PC-9 (cell line): ENCODE measurements around the gene KDM6A.

Experiments used
- CTCF ChIP-seq: fragments of 200-600 bp; sonication (generic); conservative IDR thresholded peaks from 2 replicates; pipeline ENCODE4 v1.6.1; 2017; ENCODE audit warnings: mixed run types, antibody characterized with exemption, mild to moderate bottlenecking, moderate library complexity
- EZH2 ChIP-seq: fragments of 200-600 bp; sonication (generic); IDR thresholded peaks from 2 replicates; pipeline ENCODE4 v1.8.0; 2017; ENCODE audit warnings: antibody characterized with exemption, low read depth

- TF ChIP-seq CTCF (no peak), EZH2 (no peak)
Measured at GRCh38 chrX:44970709-44971108, 97.7 kb downstream of the KDM6A start.
